GM12878 (cell line): ENCODE measurements around the gene BRD1. TPM values are rescaled to one million over a fixed set of nuclear protein-coding genes. Genes with fewer than 3 reads are reported as not detected.

Experiments used
- ATAC-seq: fragments of 200-7000 bp; cut with Tn5 transposase; 3 replicates; pipeline ENCODE4 v1.9.1; 2020; ENCODE audit warnings: mild to moderate bottlenecking, moderate library complexity
- BruUV-seq: library from RNA; stranded (reverse); fragments of 400-500 nt; replicated peaks from 2 replicates; lab custom pipeline; 2021; lab: Mats Ljungman, UMichigan
- CTCF ChIA-PET: fragments of 300-600 bp; sonication (Branson Sonifier 250); formaldehyde crosslinking; extraction: SDS; loops from one replicate; lab custom pipeline; 2021; ENCODE audit warnings: inconsistent platforms; lab: Yijun Ruan, JAX
- POLR2A ChIA-PET: fragments of 350-600 bp; formaldehyde crosslinking; extraction: SDS; loops from one replicate; lab custom pipeline; 2021; ENCODE audit warnings: inconsistent platforms; lab: Charles Lee
- RAD21 ChIA-PET: fragments of 300-600 bp; sonication (Branson Sonifier 250); formaldehyde crosslinking; loops from one replicate; lab custom pipeline; 2023; ENCODE audit warnings: antibody characterized with exemption; ENCODE audit not compliant: unreplicated experiment; lab: Charles Lee
- SMC1A ChIA-PET: fragments of 300-600 bp; sonication (Branson Sonifier 250); formaldehyde crosslinking; loops from one replicate; lab custom pipeline; 2023; ENCODE audit not compliant: unreplicated experiment, uncharacterized antibody; lab: Charles Lee
- DNase-seq: peaks from one replicate; pipeline ENCODE4 v3.0.0-alpha.2; 2011; ENCODE audit warnings: low read depth, low spot score
- FAIRE-seq: peaks from 3 replicates; lab custom pipeline; 2011; peaks lifted over from hg19 to GRCh38; lab: Jason Lieb, UNC
- H2AFZ ChIP-seq: 2 replicates; pipeline ENCODE4 v1.6.0; 2011; ENCODE audit warnings: low read depth, low read length, control low read depth; ENCODE audit not compliant: control insufficient read depth
- H3K27ac ChIP-seq: 2 replicates; pipeline ENCODE4 v1.5.1; 2011; ENCODE audit warnings: control low read depth; ENCODE audit not compliant: control insufficient read depth, insufficient read depth
- H3K27me3 ChIP-seq, 2 experiments: replicated peaks in 1 of 2; 2 replicates each; pipeline versions ENCODE4 v1.6.0 to v1.6.1; 2011; ENCODE audit warnings: low read length in 1 of 2; ENCODE audit not compliant: control insufficient read depth in 2 of 2, insufficient read depth in 2 of 2
- H3K36me3 ChIP-seq, 2 experiments: 2 replicates each; pipeline ENCODE4 v1.5.1; 2011; ENCODE audit warnings: low read length in 1 of 2; ENCODE audit not compliant: control insufficient read depth in 2 of 2, insufficient read depth in 2 of 2
- H3K4me1 ChIP-seq: 2 replicates; pipeline ENCODE4 v1.6.1; 2011; ENCODE audit warnings: mild to moderate bottlenecking, low read length, moderate library complexity, mixed read lengths; ENCODE audit not compliant: control insufficient read depth, insufficient read depth
- H3K4me2 ChIP-seq: 2 replicates; pipeline ENCODE4 v1.6.0; 2011; ENCODE audit warnings: control low read depth; ENCODE audit not compliant: control insufficient read depth, insufficient read depth
- H3K4me3 ChIP-seq: fragments of 200-600 bp; sonication (generic); 2 replicates; pipeline ENCODE4 v1.5.1; 2016
- H3K79me2 ChIP-seq: 2 replicates; pipeline ENCODE4 v1.6.0; 2011; ENCODE audit warnings: low read length; ENCODE audit not compliant: control insufficient read depth, insufficient read depth
- H3K9ac ChIP-seq: 2 replicates; pipeline ENCODE4 v1.8.0; 2011; ENCODE audit warnings: low read length, control low read depth, mixed read lengths; ENCODE audit not compliant: control insufficient read depth, insufficient read depth
- H3K9me3 ChIP-seq: replicated peaks from 3 replicates; pipeline ENCODE4 v1.5.1; 2011; ENCODE audit warnings: mild to moderate bottlenecking, low read length; ENCODE audit not compliant: control insufficient read depth, insufficient read depth
- H4K20me1 ChIP-seq: 2 replicates; pipeline ENCODE4 v1.6.0; 2011; ENCODE audit not compliant: control insufficient read depth, insufficient read depth
- HDAC6 ChIP-seq: fragments of 200-600 bp; sonication (generic); IDR thresholded peaks from one replicate; pipeline ENCODE4 v1.8.0; 2017; ENCODE audit warnings: antibody characterized with exemption; ENCODE audit not compliant: unreplicated experiment
- USF1 ChIP-seq: IDR thresholded peaks from 2 replicates; pipeline ENCODE4 v1.6.1; 2011; ENCODE audit warnings: borderline replicate concordance, low read depth, mild to moderate bottlenecking, moderate library complexity, mixed read lengths, low read length; ENCODE audit not compliant: insufficient read depth; ENCODE audit errors: extremely low read length
- WGBS: methylation state at CpG from one replicate; pipeline ENCODE4 v1.1.6; 2016; ENCODE audit warnings: low lambda C conversion rate; ENCODE audit not compliant: insufficient replicate concordance, insufficient coverage; ENCODE audit errors: missing lambda C conversion rate; 5-methylcytosine and 5-hydroxymethylcytosine counted together
- in situ Hi-C: fragments of 300-500 bp; cut with MboI; formaldehyde crosslinking; loops from 9 replicates; pipeline ENCODE4 v1.14.3; 2018; ENCODE audit warnings: mixed read lengths
- intact Hi-C: fragments of 100-400 bp; cut with micrococcal nuclease; formaldehyde crosslinking; loops from one replicate; pipeline ENCODE4 v1.14.2; 2022; ENCODE audit not compliant: unreplicated experiment
- polyA plus RNA-seq, 11 experiments: library from polyadenylated mRNA; depleted of rRNA in 4 of 11; unstranded in 6 of 11; stranded (reverse) in 5 of 11; fragments of >200 nt; fragmentation: Nextera tagmentation in 4 of 11; fragmentation: Illumina TruSeq in 1 of 11; extraction: Ambion mirVana in 4 of 11; extraction: Trizol in 1 of 11; gene quantifications; 1 replicate in 1 of 11; 2 replicates in 10 of 11; pipeline versions ENCODE4 v1.2.1 to v1.2.3, GENCODE V29; 2011 to 2016; ENCODE audit warnings: inconsistent platforms in 2 of 11, missing spikeins in 2 of 11, low read depth in 1 of 11
- total RNA-seq, 4 experiments: library from RNA; depleted of rRNA in 3 of 4; stranded (reverse); fragments of >200 nt in 3 of 4; fragmentation: Illumina TruSeq in 1 of 4; extraction: Trizol in 1 of 4; gene quantifications; 2 replicates each; pipeline versions ENCODE4 v1.2.1 to v1.2.3, GENCODE V29; 2013 to 2021

The BRD1 gene
- total and polyA plus RNA-seq, 10 of the 15 experiments (the other 5 are each of a cell fraction or from before 2014, with no cell fraction given) = 0.90 to 26.4 (median 7.1) TPM

- intact Hi-C loops (no loop called here), in situ Hi-C loops (no loop called here)
- ChIA-PET RAD21 (no interaction called here), SMC1A (interaction anchor here (1.1 to 1.2 kb wide), 2 partner anchors 10 to 55 kb away, joined by 3 to 4 read pairs; no protein-coding TSS in a partner anchor), POLR2A (interaction anchor here (0.6 kb wide), 1 partner anchor 48 kb away, joined by 3 read pairs; no protein-coding TSS in a partner anchor), CTCF (interaction anchor here (1.0 to 1.8 kb wide), 2 partner anchors 11 to 230 kb away, joined by 3 to 5 read pairs; no protein-coding TSS in a partner anchor)
- peaks cover 8% of the 10 kb centered on the region for H4K20me1 ChIP-seq
- no peaks in the 10 kb centered on the region for H3K27me3 ChIP-seq
- no peak overlapping the region for H3K9ac ChIP-seq
- H3K4me1 ChIP-seq = no peaks in the 10 kb centered on the region
- no TSS peak for BruUV-seq
- no peak overlapping the region for H3K4me2 ChIP-seq
- no peaks in the 10 kb centered on the region for H3K9me3 ChIP-seq
- H3K79me2 ChIP-seq = peaks cover 22% of the 10 kb centered on the region
- H2AFZ ChIP-seq = no peak overlapping the region
- H3K27ac ChIP-seq = no peak overlapping the region
- no peak for ATAC-seq
- TF ChIP-seq USF1 (no peak), HDAC6 (no peak)
- peaks cover 35 to 52% of the 10 kb centered on the region in 2 experiments for H3K36me3 ChIP-seq
- no peak for DNase-seq
- no peak for FAIRE-seq
- H3K4me3 ChIP-seq = no peak overlapping the region
- 94% methylated on average over 29 of the region's 29 CpGs for WGBS
Observed at GRCh38 chr22:49800408-49801238, 27.1 kb downstream of the BRD1 start.
